Measurements from ENCODE around the gene PLCB1.

The PLCB1 gene

GRCh38 chr20:8267009-8267408 lies 134.9 kb downstream of the PLCB1 start:
- Histone ChIP-seq H3K9me3 (no peaks in the 10 kb centered on the region), H3K36me3 (no peaks in the 10 kb centered on the region), H3K27ac (no peak overlapping the region), H3K4me3 (no peak overlapping the region), H3K4me1 (no peaks in the 10 kb centered on the region), H3K27me3 (no peaks in the 10 kb centered on the region)
- intact Hi-C loops (cut with DNase I; ENCODE audit: low total_unique reads), result no loop called here
- no peak for TF ChIP-seq CTCF (IDR thresholded peaks at IDR 0.05)
- DNase-seq, result no peak

- no peak overlapping the region for H3K4me3 ChIP-seq
- intact Hi-C loops (cut with DNase I; ENCODE audit: low total_unique reads), result no loop called here
- H3K27me3 ChIP-seq, result no peaks in the 10 kb centered on the region
- H3K9me3 ChIP-seq, result no peaks in the 10 kb centered on the region
- H3K27ac ChIP-seq, result no peak overlapping the region
- no peaks in the 10 kb centered on the region for H3K36me3 ChIP-seq
- H3K4me1 ChIP-seq, result no peaks in the 10 kb centered on the region
- no peak for TF ChIP-seq CTCF (IDR thresholded peaks at IDR 0.05)
- no peak for DNase-seq
Observed at GRCh38 chr20:8271727-8272126, 139.7 kb downstream of the PLCB1 start.

- no peak for DNase-seq
- Histone ChIP-seq H3K4me1 (no peaks in the 10 kb centered on the region), H3K27ac (no peak overlapping the region), H3K9me3 (no peaks in the 10 kb centered on the region), H3K27me3 (no peaks in the 10 kb centered on the region), H3K36me3 (no peaks in the 10 kb centered on the region), H3K4me3 (no peak overlapping the region)
- intact Hi-C loops (cut with DNase I; ENCODE audit: low total_unique reads), result no loop called here
- TF ChIP-seq CTCF (IDR thresholded peaks at IDR 0.05), result no peak
Observed at GRCh38 chr20:8272766-8273165, 140.7 kb downstream of the PLCB1 start.

- no peak for DNase-seq
- intact Hi-C loops (cut with DNase I; ENCODE audit: low total_unique reads), result no loop called here
- Histone ChIP-seq H3K36me3 (no peaks in the 10 kb centered on the region), H3K4me3 (no peak overlapping the region), H3K9me3 (no peaks in the 10 kb centered on the region), H3K27me3 (no peaks in the 10 kb centered on the region), H3K27ac (no peak overlapping the region), H3K4me1 (no peaks in the 10 kb centered on the region)
- TF ChIP-seq CTCF (IDR thresholded peaks at IDR 0.05), result no peak
Observed at GRCh38 chr20:8284902-8285301, 152.8 kb downstream of the PLCB1 start.

GRCh38 chr20:8287340-8287739 lies 155.3 kb downstream of the PLCB1 start:
- no peaks in the 10 kb centered on the region for H3K9me3 ChIP-seq
- no peak overlapping the region for H3K27ac ChIP-seq
- no peaks in the 10 kb centered on the region for H3K27me3 ChIP-seq
- no peak overlapping the region for H3K4me3 ChIP-seq
- H3K36me3 ChIP-seq, result no peaks in the 10 kb centered on the region
- H3K4me1 ChIP-seq, result no peaks in the 10 kb centered on the region
- no peak for TF ChIP-seq CTCF (IDR thresholded peaks at IDR 0.05)
- intact Hi-C loops (cut with DNase I; ENCODE audit: low total_unique reads), result no loop called here
- no peak for DNase-seq

GRCh38 chr20:8291200-8291599 lies 159.1 kb downstream of the PLCB1 start:
- no peaks in the 10 kb centered on the region for H3K36me3 ChIP-seq
- DNase-seq, result no peak
- H3K4me1 ChIP-seq, result no peaks in the 10 kb centered on the region
- H3K27me3 ChIP-seq, result no peaks in the 10 kb centered on the region
- no peak overlapping the region for H3K4me3 ChIP-seq
- intact Hi-C loops (cut with DNase I; ENCODE audit: low total_unique reads), result no loop called here
- no peaks in the 10 kb centered on the region for H3K9me3 ChIP-seq
- TF ChIP-seq CTCF (IDR thresholded peaks at IDR 0.05), result no peak
- H3K27ac ChIP-seq, result no peak overlapping the region
